Activated CD4-positive, alpha-beta memory T cell treated with anti-CD3 and anti-CD28 coated beads, Interleukin-2, amount 10 ng/mL, durations not matched to agents 7 days and 5 days (primary cell): ENCODE results near the gene GPC6. TPM values are rescaled to one million over a fixed set of nuclear protein-coding genes. Genes with fewer than 3 reads are reported as not detected.

Source experiments
- CTCF ChIA-PET: fragments of 350-600 bp; sonication (Branson Sonifier 250); formaldehyde crosslinking; loops from one replicate; lab custom pipeline; 2021; ENCODE audit warnings: antibody characterized with exemption, inconsistent platforms; lab: Charles Lee
- POLR2A ChIA-PET: fragments of 350-600 bp; sonication (Branson Sonifier 250); formaldehyde crosslinking; loops from one replicate; lab custom pipeline; 2021; ENCODE audit warnings: antibody characterized with exemption; lab: Charles Lee
- DNase-seq: peaks from one replicate; pipeline ENCODE4 v3.0.0-alpha.2; 2020
- H3K27ac Mint-ChIP-seq: one replicate; pipeline ENCODE4 v1.8.0; 2021; ENCODE audit warnings: mild to moderate bottlenecking, mixed read lengths
- H3K27me3 Mint-ChIP-seq: one replicate; pipeline ENCODE4 v1.8.0; 2021; ENCODE audit warnings: mixed read lengths
- H3K36me3 Mint-ChIP-seq: one replicate; pipeline ENCODE4 v1.8.0; 2021; ENCODE audit warnings: low read depth, mixed read lengths
- H3K4me1 Mint-ChIP-seq: one replicate; pipeline ENCODE4 v1.8.0; 2021; ENCODE audit warnings: mixed read lengths
- H3K4me3 Mint-ChIP-seq: one replicate; pipeline ENCODE4 v1.8.0; 2021; ENCODE audit warnings: mild to moderate bottlenecking, mixed read lengths
- H3K9me3 Mint-ChIP-seq: one replicate; pipeline ENCODE4 v1.8.0; 2021; ENCODE audit warnings: mixed read lengths
- total RNA-seq, 2 experiments: library from RNA; stranded (reverse); gene quantifications; one replicate each; pipeline ENCODE4 v1.2.3, GENCODE V29; 2021

GPC6 gene
- total RNA-seq, 2 experiments from 2014 or later: not detected

DNA sequence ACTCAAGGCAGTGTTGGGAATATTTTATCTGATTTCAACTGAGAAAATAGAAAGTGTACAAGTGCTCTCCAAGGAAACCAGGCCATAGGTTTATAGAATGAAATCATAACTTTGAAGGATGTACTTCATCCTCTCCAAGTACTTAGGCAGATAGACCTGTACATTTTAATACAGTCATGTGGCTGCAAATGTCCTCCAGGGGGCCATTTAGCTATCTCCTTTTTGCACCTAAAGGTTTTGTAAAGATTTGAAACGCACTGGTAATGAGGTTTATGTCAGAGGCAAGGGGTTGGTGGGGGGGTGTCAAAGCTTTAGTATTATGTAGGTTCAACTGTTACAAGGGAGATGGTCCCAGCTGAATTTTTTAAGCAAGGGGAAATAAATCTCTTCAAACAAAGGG is 888.4 kb downstream of the GPC6 start:
- POLR2A ChIA-PET: no interaction called here
- Mint-ChIP-seq H3K4me3 (no peak overlapping the region), H3K27ac (no peak overlapping the region), H3K36me3 (no peaks in the 10 kb centered on the region), H3K27me3 (no peaks in the 10 kb centered on the region), H3K4me1 (no peaks in the 10 kb centered on the region), H3K9me3 (no peaks in the 10 kb centered on the region)
- CTCF ChIA-PET: no interaction called here
- no peak for DNase-seq

DNA sequence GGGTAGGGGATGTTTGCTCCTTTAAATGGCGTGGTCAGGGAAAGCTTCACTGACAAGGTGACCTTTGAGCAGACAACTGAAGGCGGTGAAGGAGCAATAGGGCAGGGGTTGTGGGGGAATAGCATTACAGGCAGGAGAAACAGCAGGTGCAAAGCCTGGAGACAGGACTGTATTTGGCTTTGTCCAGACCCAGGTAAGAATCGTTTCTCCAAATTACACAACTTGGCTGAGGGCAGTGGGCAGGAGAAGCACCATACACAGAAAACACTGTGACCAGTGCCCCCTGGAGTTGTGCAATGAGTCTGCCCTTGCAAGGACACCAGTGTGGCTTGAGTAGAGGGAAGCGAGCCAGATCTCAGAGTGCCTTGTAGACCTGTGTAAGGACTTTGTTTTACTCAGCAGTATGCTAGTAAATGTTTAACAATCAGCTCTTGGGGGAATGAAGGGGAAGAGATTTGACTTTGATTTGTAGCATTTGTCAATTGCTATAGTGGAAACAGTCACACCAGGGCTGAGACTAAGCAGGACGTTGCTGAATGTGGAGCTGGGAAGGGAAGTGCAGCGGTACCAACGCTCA is 892.8 kb downstream of the GPC6 start:
- Mint-ChIP-seq H3K27ac (no peak overlapping the region), H3K36me3 (no peaks in the 10 kb centered on the region), H3K4me1 (no peaks in the 10 kb centered on the region), H3K4me3 (no peak overlapping the region), H3K27me3 (peaks cover 4% of the 10 kb centered on the region), H3K9me3 (no peaks in the 10 kb centered on the region)
- CTCF ChIA-PET: no interaction called here
- DNase-seq: no peak
- POLR2A ChIA-PET: no interaction called here

DNA sequence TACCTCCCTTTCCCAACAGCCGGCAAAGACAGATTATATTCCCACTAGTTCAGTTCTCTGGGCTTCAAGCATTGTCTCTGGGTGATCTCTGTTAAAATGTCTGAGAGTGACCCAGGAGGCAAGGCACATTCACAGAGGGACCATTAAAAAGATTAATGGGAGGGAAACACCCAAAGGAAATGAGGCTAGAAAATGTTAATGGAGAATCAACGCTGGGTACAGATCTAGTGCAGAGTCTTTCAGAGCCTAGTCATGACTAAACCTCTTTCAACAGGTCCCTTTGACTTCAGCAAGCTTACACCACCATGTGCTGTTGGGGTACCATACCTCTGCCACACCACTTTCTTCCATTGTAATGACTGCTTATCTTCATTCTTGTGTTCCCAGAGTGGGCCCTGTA is 894.3 kb downstream of the GPC6 start:
- Mint-ChIP-seq H3K27me3 (peaks cover 4% of the 10 kb centered on the region), H3K4me3 (no peak overlapping the region), H3K4me1 (no peaks in the 10 kb centered on the region), H3K27ac (no peak overlapping the region), H3K9me3 (no peaks in the 10 kb centered on the region), H3K36me3 (no peaks in the 10 kb centered on the region)
- DNase-seq: no peak
- CTCF ChIA-PET: no interaction called here
- POLR2A ChIA-PET: no interaction called here

DNA sequence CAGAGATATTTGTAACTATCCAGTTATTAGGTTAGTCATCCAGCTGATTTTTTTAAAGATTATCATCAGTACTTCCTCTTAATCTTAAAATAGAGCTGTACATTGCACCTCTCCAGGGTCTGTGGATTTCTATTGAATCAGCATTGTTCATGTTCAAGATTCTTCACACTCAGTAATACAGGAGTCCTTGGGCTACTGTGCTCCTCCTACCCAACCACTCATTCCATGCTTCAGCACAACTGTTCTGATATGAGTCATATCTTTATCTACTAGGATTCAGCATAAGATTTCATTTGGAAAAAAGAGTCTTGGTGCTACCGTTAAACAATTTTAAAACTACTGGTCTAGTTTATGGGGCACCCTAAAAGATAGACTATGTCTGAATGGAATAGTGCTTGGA is 895.1 kb downstream of the GPC6 start:
- ChIA-PET POLR2A (no interaction called here), CTCF (no interaction called here)
- no peak for DNase-seq
- H3K27me3 Mint-ChIP-seq: peaks cover 4% of the 10 kb centered on the region
- H3K27ac Mint-ChIP-seq: no peak overlapping the region
- no peaks in the 10 kb centered on the region for H3K9me3 Mint-ChIP-seq
- no peaks in the 10 kb centered on the region for H3K36me3 Mint-ChIP-seq
- no peak overlapping the region for H3K4me3 Mint-ChIP-seq
- H3K4me1 Mint-ChIP-seq: no peaks in the 10 kb centered on the region

DNA sequence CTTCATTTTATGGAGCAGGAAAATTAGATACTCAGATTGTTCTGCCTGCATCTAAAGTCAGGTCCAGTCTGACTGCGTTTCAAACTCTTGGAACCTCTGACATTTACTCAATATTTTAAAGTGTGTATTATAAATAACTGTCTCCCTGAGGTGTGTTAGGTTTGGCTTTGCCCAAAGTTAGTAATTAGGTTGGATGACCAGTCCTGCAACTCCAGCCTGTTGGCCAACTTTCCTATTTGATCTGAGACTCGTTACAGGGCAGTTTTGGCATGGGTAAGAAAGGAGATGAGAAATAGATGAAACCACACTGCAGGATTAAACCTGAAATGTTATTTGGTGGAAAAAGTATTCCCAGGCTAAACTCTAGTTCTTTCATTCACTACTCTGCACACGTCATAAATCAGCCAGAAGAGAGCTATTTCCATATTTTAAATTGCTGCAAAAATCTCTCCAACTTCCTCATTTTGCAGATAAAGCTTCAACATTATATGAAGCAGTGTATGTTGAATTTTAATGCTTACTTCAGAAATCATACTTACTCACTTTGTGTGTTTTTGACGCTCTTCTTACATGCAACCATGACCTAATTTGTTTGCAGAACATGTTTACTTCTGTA is 895.8 kb downstream of the GPC6 start:
- H3K27ac Mint-ChIP-seq: no peak overlapping the region
- POLR2A ChIA-PET: no interaction called here
- CTCF ChIA-PET: no interaction called here
- no peak overlapping the region for H3K4me3 Mint-ChIP-seq
- peaks cover 4% of the 10 kb centered on the region for H3K27me3 Mint-ChIP-seq
- H3K4me1 Mint-ChIP-seq: no peaks in the 10 kb centered on the region
- no peaks in the 10 kb centered on the region for H3K36me3 Mint-ChIP-seq
- no peaks in the 10 kb centered on the region for H3K9me3 Mint-ChIP-seq
- DNase-seq: no peak

DNA sequence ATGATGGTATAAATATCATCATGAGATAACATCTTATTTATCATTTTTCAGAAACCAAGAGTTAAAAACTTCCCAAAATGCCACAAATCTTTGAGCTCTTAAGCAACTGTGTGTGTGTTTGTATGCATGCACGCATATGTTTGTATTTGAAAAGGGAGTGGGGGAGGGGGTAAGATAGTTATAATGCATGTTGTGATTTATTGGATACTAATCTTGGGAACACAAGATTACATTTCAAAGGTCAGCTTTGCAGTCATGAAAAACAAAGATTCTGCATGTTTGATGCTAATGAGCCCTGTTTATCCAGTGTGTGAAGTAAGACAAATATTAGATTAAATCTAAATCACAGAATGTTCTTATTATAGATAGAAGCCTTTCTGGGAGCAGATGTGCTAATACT is 897.0 kb downstream of the GPC6 start:
- POLR2A ChIA-PET: no interaction called here
- no peaks in the 10 kb centered on the region for H3K36me3 Mint-ChIP-seq
- DNase-seq: no peak
- H3K27ac Mint-ChIP-seq: no peak overlapping the region
- H3K4me1 Mint-ChIP-seq: no peaks in the 10 kb centered on the region
- peaks cover 4% of the 10 kb centered on the region for H3K27me3 Mint-ChIP-seq
- CTCF ChIA-PET: no interaction called here
- H3K4me3 Mint-ChIP-seq: no peak overlapping the region
- H3K9me3 Mint-ChIP-seq: no peaks in the 10 kb centered on the region

DNA sequence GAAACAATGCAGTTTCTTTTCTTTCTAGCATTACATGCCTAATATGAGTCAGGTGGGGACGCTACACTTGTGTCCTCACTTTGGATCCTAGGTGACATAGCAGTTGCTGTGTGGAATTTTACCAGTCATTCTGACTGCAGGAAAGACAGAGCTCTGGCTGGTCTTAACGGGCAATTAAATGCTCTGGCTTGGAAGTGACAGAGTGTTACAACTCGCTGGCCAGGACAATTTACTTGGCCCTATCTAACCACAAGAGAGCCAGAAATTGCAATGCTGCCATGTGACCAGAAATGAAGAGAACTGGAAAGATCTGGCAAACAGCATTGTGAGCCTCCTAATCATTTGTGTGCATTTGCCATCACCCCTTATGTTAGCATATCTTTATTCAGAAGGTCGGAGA is 901.8 kb downstream of the GPC6 start:
- ChIA-PET POLR2A (no interaction called here), CTCF (no interaction called here)
- DNase-seq: no peak
- H3K9me3 Mint-ChIP-seq: no peaks in the 10 kb centered on the region
- no peaks in the 10 kb centered on the region for H3K36me3 Mint-ChIP-seq
- H3K27me3 Mint-ChIP-seq: no peaks in the 10 kb centered on the region
- H3K4me1 Mint-ChIP-seq: no peaks in the 10 kb centered on the region
- no peak overlapping the region for H3K4me3 Mint-ChIP-seq
- H3K27ac Mint-ChIP-seq: no peak overlapping the region

DNA sequence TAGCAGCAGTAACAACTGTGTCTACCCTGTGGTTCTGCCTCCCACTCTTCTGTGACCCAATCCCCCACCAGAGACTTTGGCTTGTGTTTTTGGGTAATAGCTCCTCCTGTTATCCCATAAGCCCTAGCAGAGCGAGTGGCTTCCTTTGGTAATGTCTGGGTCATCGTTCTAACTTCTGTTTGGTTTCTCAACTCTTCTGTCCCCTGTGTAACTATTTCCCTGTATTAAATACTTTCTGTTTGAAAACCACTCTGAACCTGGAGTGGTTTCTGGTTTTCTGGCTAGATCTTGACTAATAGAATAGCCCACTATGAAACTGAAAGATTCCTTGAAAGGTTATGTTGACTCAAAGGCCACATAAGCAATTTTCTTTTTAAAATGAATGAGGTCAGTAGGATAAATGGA is 902.9 kb downstream of the GPC6 start:
- H3K27me3 Mint-ChIP-seq: no peaks in the 10 kb centered on the region
- CTCF ChIA-PET: no interaction called here
- no peak overlapping the region for H3K4me3 Mint-ChIP-seq
- DNase-seq: no peak
- H3K27ac Mint-ChIP-seq: no peak overlapping the region
- H3K4me1 Mint-ChIP-seq: no peaks in the 10 kb centered on the region
- POLR2A ChIA-PET: no interaction called here
- H3K9me3 Mint-ChIP-seq: no peaks in the 10 kb centered on the region
- H3K36me3 Mint-ChIP-seq: no peaks in the 10 kb centered on the region

DNA sequence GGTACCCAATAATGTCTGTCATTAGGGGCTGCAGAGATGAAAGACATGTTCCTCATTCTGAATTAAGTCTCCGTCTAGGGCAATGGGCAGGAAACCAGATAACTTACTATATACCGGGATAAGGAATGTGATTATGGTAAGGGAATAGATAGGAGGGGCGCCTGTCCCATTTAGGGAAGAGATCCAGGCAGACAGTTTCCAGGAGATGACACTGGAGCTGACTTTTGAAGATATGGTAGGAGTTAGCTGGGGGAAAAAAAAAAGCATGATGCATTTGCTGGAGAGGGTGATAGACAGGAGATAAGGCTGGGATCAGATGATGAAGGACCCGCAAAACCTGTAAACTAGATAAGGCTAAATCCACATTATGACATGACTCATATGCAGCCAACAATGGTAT is 912.2 kb downstream of the GPC6 start:
- ChIA-PET CTCF (no interaction called here), POLR2A (no interaction called here)
- H3K9me3 Mint-ChIP-seq: no peaks in the 10 kb centered on the region
- peaks cover 2% of the 10 kb centered on the region for H3K27me3 Mint-ChIP-seq
- no peak overlapping the region for H3K4me3 Mint-ChIP-seq
- H3K27ac Mint-ChIP-seq: no peak overlapping the region
- no peak for DNase-seq
- no peaks in the 10 kb centered on the region for H3K4me1 Mint-ChIP-seq
- no peaks in the 10 kb centered on the region for H3K36me3 Mint-ChIP-seq

DNA sequence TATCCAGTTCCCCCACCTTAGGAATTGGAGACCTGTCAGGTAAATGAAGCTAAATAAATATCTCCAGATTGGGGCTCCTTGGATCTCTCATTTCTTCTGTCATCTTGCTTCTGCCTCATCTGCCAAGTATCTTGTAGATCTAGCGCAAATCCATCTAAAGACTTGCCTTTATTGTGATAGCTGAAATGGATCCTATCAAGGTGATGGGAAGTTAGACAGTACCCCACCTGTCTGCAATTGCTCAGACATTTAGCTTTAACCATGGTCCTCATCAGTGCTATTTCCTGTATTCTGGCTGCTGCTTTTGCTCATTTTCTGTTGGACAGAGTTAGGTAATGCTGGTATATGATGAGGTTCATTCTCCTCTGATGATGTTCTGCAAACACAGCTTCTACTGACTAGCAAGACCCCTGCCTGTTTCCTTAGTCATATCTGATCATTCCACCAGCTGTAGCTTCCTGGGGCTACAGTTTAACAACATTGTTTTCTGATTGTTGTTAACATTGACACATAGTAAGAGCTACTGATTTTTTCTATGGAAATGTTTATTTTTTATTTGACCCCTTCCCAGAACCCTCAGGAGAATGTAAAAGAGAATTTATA is 912.9 kb downstream of the GPC6 start:
- Mint-ChIP-seq H3K27me3 (peaks cover 2% of the 10 kb centered on the region), H3K4me3 (no peak overlapping the region), H3K27ac (no peak overlapping the region), H3K36me3 (no peaks in the 10 kb centered on the region), H3K4me1 (no peaks in the 10 kb centered on the region), H3K9me3 (no peaks in the 10 kb centered on the region)
- ChIA-PET POLR2A (no interaction called here), CTCF (no interaction called here)
- DNase-seq: no peak

DNA sequence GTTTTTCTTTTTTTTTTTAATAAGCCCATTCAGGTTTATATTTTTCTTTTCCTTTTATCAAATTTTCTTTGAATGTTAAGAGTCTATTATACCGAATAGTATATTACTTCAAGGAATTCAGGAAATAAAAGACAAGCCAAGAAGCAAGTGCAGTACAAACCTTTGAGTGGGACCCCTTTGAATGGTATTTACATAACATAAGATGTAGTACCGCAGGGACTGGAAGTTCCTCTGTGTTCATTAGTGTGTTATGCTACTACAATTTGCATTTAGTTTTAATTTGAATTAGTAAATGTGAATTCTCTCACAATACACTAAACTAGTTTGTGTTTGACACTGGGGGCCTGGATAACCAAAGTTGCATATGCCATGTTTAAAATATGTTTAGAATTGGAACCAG is 913.4 kb downstream of the GPC6 start:
- CTCF ChIA-PET: no interaction called here
- no peak overlapping the region for H3K4me3 Mint-ChIP-seq
- no peak overlapping the region for H3K27ac Mint-ChIP-seq
- no peaks in the 10 kb centered on the region for H3K36me3 Mint-ChIP-seq
- peaks cover 2% of the 10 kb centered on the region for H3K27me3 Mint-ChIP-seq
- POLR2A ChIA-PET: no interaction called here
- H3K4me1 Mint-ChIP-seq: no peaks in the 10 kb centered on the region
- DNase-seq: no peak
- no peaks in the 10 kb centered on the region for H3K9me3 Mint-ChIP-seq

DNA sequence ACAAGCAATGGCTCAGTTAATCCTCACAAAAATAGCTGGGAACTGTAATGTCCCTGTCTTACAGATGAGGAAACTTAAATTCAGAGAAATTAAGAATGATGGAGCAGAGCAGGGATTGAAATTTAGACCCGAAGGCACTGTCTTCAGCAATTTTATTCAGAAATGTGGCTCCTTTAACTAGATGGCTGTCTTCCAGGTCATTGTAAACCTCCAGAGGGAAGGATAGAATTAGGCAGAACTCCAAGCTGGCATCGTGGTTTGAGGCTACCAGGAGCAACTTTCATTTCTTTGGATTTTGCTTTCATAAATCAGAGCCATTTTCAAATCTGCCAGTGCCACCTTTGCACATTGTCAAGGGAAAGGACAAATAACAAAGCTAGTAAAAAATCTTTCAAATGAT is 913.9 kb downstream of the GPC6 start:
- DNase-seq: no peak
- Mint-ChIP-seq H3K4me1 (no peaks in the 10 kb centered on the region), H3K27me3 (peaks cover 2% of the 10 kb centered on the region), H3K27ac (no peak overlapping the region), H3K36me3 (no peaks in the 10 kb centered on the region), H3K4me3 (no peak overlapping the region), H3K9me3 (no peaks in the 10 kb centered on the region)
- ChIA-PET CTCF (no interaction called here), POLR2A (no interaction called here)

DNA sequence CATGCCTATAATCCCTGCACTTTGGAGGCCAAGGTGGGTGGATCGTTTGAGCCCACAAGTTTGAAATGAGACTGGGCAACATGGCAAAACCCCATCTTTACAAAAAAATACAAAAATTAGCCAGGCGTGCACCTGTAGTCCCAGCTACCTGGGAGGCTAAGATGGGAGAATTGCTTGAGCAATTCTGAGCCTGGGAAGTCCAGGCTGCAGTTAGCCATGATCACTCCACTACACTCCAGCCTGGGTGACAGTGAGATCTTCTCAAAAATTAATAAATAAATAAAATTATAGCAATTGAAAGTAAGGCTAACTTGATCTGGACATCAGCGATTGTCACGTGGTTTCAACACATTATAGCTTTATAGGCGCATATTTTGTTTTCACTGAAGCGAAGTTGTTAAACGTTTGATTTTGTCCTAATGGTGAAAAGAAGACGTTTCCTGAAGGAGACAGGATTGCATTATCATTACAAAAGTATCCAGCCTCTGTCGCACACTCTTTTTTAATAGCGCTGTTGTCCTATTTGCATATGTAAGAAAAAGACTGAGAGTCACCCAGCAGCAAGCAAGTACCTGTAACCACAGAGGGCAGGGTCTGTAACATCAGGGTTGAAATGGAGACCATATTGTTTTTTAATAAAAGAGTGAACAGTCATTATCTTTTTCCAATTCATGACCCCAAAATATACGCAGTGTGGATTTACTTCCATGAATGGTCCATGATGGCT is 917.2 kb downstream of the GPC6 start:
- Mint-ChIP-seq H3K4me1 (no peaks in the 10 kb centered on the region), H3K9me3 (no peaks in the 10 kb centered on the region), H3K4me3 (no peak overlapping the region), H3K27me3 (peaks cover 5% of the 10 kb centered on the region), H3K36me3 (no peaks in the 10 kb centered on the region), H3K27ac (no peak overlapping the region)
- DNase-seq: no peak
- POLR2A ChIA-PET: no interaction called here
- CTCF ChIA-PET: no interaction called here
